Epithelial cell of alveolus of lung (primary cell): ENCODE data around the gene ZNF90. TPM values are rescaled to one million over a fixed set of nuclear protein-coding genes. Genes with fewer than 3 reads are reported as not detected.

Source experiments
- total RNA-seq: library from RNA; depleted of rRNA; stranded (reverse); fragments of >200 nt; gene quantifications from 2 replicates; pipeline ENCODE4 v1.2.1, GENCODE V29; 2015

The ZNF90 gene
- total RNA-seq = 1.8 and 5.2 TPM in 2 replicates

DNA sequence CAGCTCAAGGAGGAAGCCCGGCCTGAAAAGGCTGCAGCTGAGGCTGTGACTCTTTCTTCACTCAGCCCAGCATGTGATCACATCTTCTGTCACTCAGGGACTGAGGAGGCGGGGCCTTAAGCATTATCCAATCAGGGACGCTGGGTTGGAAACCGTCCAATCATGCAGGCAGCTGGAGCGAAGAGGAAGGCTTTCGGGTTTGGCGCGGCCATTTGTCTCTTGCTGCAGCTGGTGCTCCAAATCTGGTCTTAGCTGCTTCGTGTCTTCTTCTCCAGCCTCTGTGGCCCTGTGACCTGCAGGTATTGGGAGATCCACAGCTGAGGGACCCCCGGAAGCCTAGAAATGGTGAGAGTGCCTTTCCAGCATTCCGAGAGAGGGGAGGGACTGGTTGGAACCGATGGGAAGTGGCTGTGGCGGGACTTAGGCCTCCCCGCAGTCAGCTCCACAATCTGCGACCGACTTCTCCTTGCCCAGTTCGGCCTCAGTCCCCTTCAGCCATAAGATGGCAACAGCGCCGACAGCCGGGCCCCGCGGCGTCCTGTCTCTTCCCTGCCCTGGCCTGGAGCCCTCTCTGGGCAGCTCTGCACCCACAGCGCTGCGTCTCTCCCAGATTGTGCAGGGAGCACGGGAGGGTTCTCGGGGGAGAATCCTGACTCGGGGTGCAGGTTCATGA, at the start of gene ZNF90:
Gene ZNF90, plus strand, starts transcription at position 210 of the 673 bp plus-strand sequence. Its CDS starts 133 bp downstream, at position 343.

DNA sequence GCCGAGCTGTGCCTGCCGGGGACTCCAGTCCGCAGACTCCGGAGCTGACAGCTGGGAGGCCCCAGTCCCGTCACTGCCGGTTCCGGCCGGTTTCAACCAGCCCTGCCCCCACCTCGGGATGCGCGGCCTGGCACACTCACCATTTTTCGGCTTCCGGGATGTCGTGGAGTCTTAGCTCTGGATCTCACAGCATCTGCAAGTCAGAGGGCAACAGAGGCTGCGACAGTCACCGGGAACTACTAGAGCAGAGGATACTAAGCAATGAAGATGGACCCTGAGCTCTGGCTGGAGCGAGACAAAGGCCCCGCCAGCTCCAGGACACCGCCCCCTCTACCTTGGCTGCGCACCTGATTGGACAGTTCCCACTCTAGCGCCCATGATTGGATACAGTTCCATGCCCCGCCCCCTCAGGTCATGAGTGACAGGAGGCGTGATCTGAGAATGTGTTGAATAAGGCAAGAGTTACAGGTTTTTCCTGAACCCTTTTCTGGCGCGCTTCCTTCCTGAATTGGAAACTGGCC, 38.5 kb upstream of the ZNF90 start, which contains the start of gene ZNF682:
Gene ZNF682, minus strand, starts transcription at position 303 of the 521 bp plus-strand sequence. Its CDS starts 160 bp downstream, at position 143.

DNA sequence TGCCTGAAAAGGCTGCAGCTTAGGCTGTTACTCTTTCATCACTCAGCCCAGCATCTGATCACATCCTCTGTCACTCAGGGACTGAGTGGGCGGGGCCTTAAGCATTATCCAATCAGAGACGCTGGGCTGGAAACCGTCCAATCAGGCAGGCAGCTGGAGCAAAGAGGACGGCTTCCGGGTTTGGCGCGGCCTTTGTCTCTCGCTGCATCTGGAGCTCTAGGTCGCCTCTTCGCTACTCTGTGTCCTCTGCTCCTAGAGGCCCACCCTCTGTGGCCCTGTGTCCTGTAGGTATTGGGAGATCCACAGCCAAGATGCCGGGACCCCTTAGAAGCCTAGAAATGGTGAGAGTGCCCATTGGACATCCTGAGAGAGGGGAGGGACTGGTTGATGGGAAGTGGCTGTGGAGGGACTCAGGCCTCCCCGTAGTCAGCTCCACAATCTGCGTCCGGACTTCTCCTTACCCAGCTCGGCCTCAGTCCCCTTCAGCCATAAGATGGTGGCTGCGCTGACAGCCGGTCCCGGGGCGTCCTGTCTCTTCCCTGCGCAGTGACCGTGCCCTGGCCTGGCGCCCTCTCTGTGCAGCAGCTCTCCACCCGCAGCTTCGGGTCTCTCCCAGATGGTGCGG, 89.3 kb downstream of the ZNF90 start, which contains the start of gene ZNF486:
Gene ZNF486, plus strand, starts transcription at position 195 of the 625 bp plus-strand sequence. Its CDS starts 117 bp downstream, at position 312.

Other genes starting within 250 kb of the ZNF90 start
- 3.9 and 7.9 TPM in 2 replicates for gene ZNF253, start 212.1 kb upstream of the ZNF90 start, total RNA-seq
- 6.1 and 9.1 TPM in 2 replicates for gene ZNF93, start 177.1 kb upstream of the ZNF90 start, total RNA-seq
- gene ZNF682, start 38.5 kb upstream of the ZNF90 start, total RNA-seq = 1.3 and 5.0 TPM in 2 replicates
- 6.5 and 8.1 TPM in 2 replicates for gene ZNF486, start 89.2 kb downstream of the ZNF90 start, total RNA-seq